SK-N-SH treated with all-trans-retinoic acid at 6 μM for 48 hours (cell line): Measurements from ENCODE around the gene MYOC.

ENCODE experiments used
- BACH2 ChIP-seq: fragments of 250-450 bp; sonication (Bioruptor Pico); IDR thresholded peaks from 2 replicates; pipeline ENCODE4 v1.9.0; 2021; ENCODE audit warnings: mild to moderate bottlenecking, borderline replicate concordance
- CREB5 ChIP-seq: fragments of 250-450 bp; sonication (Bioruptor Pico); IDR thresholded peaks from 2 replicates; pipeline ENCODE4 v1.5.1; 2020; ENCODE audit warnings: low read depth, mild to moderate bottlenecking, moderate library complexity
- CSDC2 ChIP-seq: fragments of 250-450 bp; sonication (Bioruptor Pico); IDR thresholded peaks from 2 replicates; pipeline ENCODE4 v1.5.0; 2020; ENCODE audit warnings: mild to moderate bottlenecking, moderate library complexity
- CSRNP3 ChIP-seq: fragments of 250-450 bp; sonication (Bioruptor Pico); IDR thresholded peaks from 2 replicates; pipeline ENCODE4 v1.5.1; 2021; ENCODE audit warnings: mild to moderate bottlenecking, moderate library complexity
- ESRRG ChIP-seq: fragments of 250-450 bp; sonication (Bioruptor Pico); IDR thresholded peaks from 2 replicates; pipeline ENCODE4 v1.6.1; 2021; ENCODE audit warnings: mild to moderate bottlenecking
- GLIS3 ChIP-seq: fragments of 250-450 bp; sonication (Bioruptor Pico); IDR thresholded peaks from 2 replicates; pipeline ENCODE4 v1.5.0; 2020; ENCODE audit warnings: mild to moderate bottlenecking, moderate library complexity
- OSR1 ChIP-seq: fragments of 250-450 bp; sonication (Bioruptor Pico); IDR thresholded peaks from 2 replicates; pipeline ENCODE4 v1.8.0; 2022; ENCODE audit warnings: moderate library complexity, mild to moderate bottlenecking, inconsistent platforms
- PATZ1 ChIP-seq: fragments of 250-450 bp; sonication (Bioruptor Pico); IDR thresholded peaks from 2 replicates; pipeline ENCODE4 v1.8.0; 2020; ENCODE audit warnings: mild to moderate bottlenecking, moderate library complexity, borderline replicate concordance
- PPARA ChIP-seq: fragments of 250-450 bp; sonication (Bioruptor Pico); IDR thresholded peaks from 2 replicates; pipeline ENCODE4 v1.5.0; 2020; ENCODE audit warnings: mild to moderate bottlenecking, borderline replicate concordance
- RARB ChIP-seq: fragments of 250-450 bp; sonication (Bioruptor Pico); IDR thresholded peaks from 2 replicates; pipeline ENCODE4 v1.8.0; 2021; ENCODE audit warnings: mild to moderate bottlenecking, moderate library complexity
- TCF4 ChIP-seq: fragments of 250-450 bp; sonication (Bioruptor Pico); IDR thresholded peaks from 2 replicates; pipeline ENCODE4 v1.8.0; 2021; ENCODE audit warnings: mild to moderate bottlenecking, moderate library complexity, borderline replicate concordance
- ZC3H10 ChIP-seq: fragments of 250-450 bp; sonication (Bioruptor Pico); IDR thresholded peaks from 2 replicates; pipeline ENCODE4 v1.5.1; 2021; ENCODE audit warnings: mild to moderate bottlenecking, moderate library complexity
- ZFP3 ChIP-seq: fragments of 250-450 bp; sonication (Bioruptor Pico); IDR thresholded peaks from 2 replicates; pipeline ENCODE4 v1.5.0; 2020; ENCODE audit warnings: mild to moderate bottlenecking, moderate library complexity
- ZNF8 ChIP-seq: fragments of 450-650 bp; formaldehyde crosslinking; IDR thresholded peaks from 2 replicates; pipeline ENCODE4 v1.5.0; 2020; ENCODE audit warnings: mild to moderate bottlenecking, moderate library complexity

GRCh38 chr1:171653796-171654195, 1.3 kb upstream of the MYOC start:
- TF ChIP-seq RARB (CRISPR knock-in tag) (no peak), ESRRG (CRISPR knock-in tag) (no peak), CREB5 (CRISPR knock-in tag) (no peak), CSRNP3 (CRISPR knock-in tag) (no peak), ZC3H10 (CRISPR knock-in tag) (no peak), PPARA (CRISPR knock-in tag) (no peak), TCF4 (CRISPR knock-in tag) (no peak), GLIS3 (no peak), OSR1 (CRISPR knock-in tag) (no peak), BACH2 (CRISPR knock-in tag) (no peak), PATZ1 (no peak), ZFP3 (CRISPR knock-in tag) (no peak), ZNF8 (CRISPR knock-in tag) (no peak), CSDC2 (CRISPR knock-in tag) (no peak)
